ENCODE data around the gene FYB2. TPM values are rescaled to one million over a fixed set of nuclear protein-coding genes. Genes with fewer than 3 reads are reported as not detected.

Gene FYB2
- total RNA-seq, 1 experiment from 2014 or later = not detected

- H3K27ac ChIP-seq (ENCODE audit: low read depth, low read length) = no peak overlapping the region
These were observed 104.0 kb downstream of the FYB2 start for GRCh38 chr1:56715156-56715555.

More at GRCh38 chr1:56715156-56715555, 104.0 kb downstream of the FYB2 start:
- Histone ChIP-seq H4K20me1 (ENCODE audit: insufficient read depth) (peaks cover 3% of the 10 kb centered on the region; the same call in 1 of the 2 replicates), H3K27me3 (ENCODE audit: insufficient read depth, low read length) (peaks cover 44% of the 10 kb centered on the region), H3K4me3 (replicated peaks in 1 of 2; ENCODE audit: low read depth in 1 of 2, low read length in 2 of 2) (no peak overlapping the region), H3K36me3 (ENCODE audit: control insufficient read depth in 1 of 2, insufficient read depth in 2 of 2, low read length in 2 of 2) (no peaks in the 10 kb centered on the region), H3K4me2 (ENCODE audit: low read length) (no peak overlapping the region), H3K9me3 (ENCODE audit: control insufficient read depth in 1 of 2, insufficient read depth in 1 of 2, low read depth in 1 of 2, low read length in 2 of 2) (no peaks in the 10 kb centered on the region), H3K9ac (ENCODE audit: low read length) (no peak overlapping the region), H3K9me2 (ENCODE audit: insufficient read depth) (no peaks in the 10 kb centered on the region), H2AFZ (ENCODE audit: low read depth, low read length, poor library complexity, severe bottlenecking) (no peak overlapping the region), H3K4me1 (ENCODE audit: control insufficient read depth in 1 of 2, insufficient read depth in 2 of 2, low read length in 2 of 2) (peaks cover 0 to 5% of the 10 kb centered on the region in 2 experiments; a peak in 2 of 4 replicates), H3K79me2 (ENCODE audit: insufficient read depth, low read length) (no peaks in the 10 kb centered on the region)
- CTCF ChIA-PET = no interaction called here
- no peak for TF ChIP-seq SRF (IDR thresholded peaks at IDR 0.05; ENCODE audit: low read depth)
- no peak for TF ChIP-seq SIN3A (IDR thresholded peaks at IDR 0.05; ENCODE audit: low read depth)
- no peak for TF ChIP-seq ATF3 (IDR thresholded peaks at IDR 0.05)
- no peak for TF ChIP-seq POLR2AphosphoS5 (IDR thresholded peaks at IDR 0.05; ENCODE audit: low read depth, low read length)
- TF ChIP-seq CEBPB (IDR thresholded peaks at IDR 0.05; ENCODE audit: low read depth) = no peak
- TF ChIP-seq FOSL1 (IDR thresholded peaks at IDR 0.05; ENCODE audit: low read depth) = no peak
- TF ChIP-seq EGR1 (IDR thresholded peaks at IDR 0.05; ENCODE audit: low read depth) = no peak
- TF ChIP-seq CTCF (IDR thresholded peaks at IDR 0.05 in 2 of 3, conservative IDR thresholded peaks at IDR 0.05 in 1 of 3; ENCODE audit: borderline replicate concordance in 1 of 3, insufficient read depth in 1 of 3, low read depth in 2 of 3, low read length in 2 of 3) = no peak
- TF ChIP-seq RAD21 (IDR thresholded peaks at IDR 0.05; ENCODE audit: low read depth) = no peak
- no peak for TF ChIP-seq CBX3 (IDR thresholded peaks at IDR 0.05; ENCODE audit: low read depth)
- no peak for TF ChIP-seq MAX (IDR thresholded peaks at IDR 0.05)
- no peak for TF ChIP-seq EZH2phosphoT487 (IDR thresholded peaks at IDR 0.05; ENCODE audit: borderline replicate concordance)
- TF ChIP-seq POLR2A (IDR thresholded peaks at IDR 0.05; ENCODE audit: borderline replicate concordance, extremely low read depth, insufficient read depth, insufficient read length) = no peak
- TF ChIP-seq YY1 (IDR thresholded peaks at IDR 0.05; ENCODE audit: extremely low read depth, insufficient replicate concordance, low read depth, low read length) = no peak
- no peak for TF ChIP-seq ELF1 (IDR thresholded peaks at IDR 0.05; ENCODE audit: borderline replicate concordance, low read depth)
- TF ChIP-seq TCF7L2 (IDR thresholded peaks at IDR 0.05; ENCODE audit: borderline replicate concordance, extremely low read depth, insufficient read depth, insufficient read length) = no peak
- no peak for TF ChIP-seq REST (IDR thresholded peaks at IDR 0.05; ENCODE audit: low read depth)
- RAD21 ChIA-PET (ENCODE audit: low non-redundant PET in 1 of 2, low total read pairs in 2 of 2, uncharacterized antibody in 2 of 2, unreplicated experiment in 2 of 2) = no interaction called here
- intact Hi-C loops (cut with micrococcal nuclease) = loop anchor here (10.0 kb wide), 1 partner anchor 1570 kb away; no protein-coding TSS in a partner anchor
- BruUV-seq (replicated peaks) = no TSS peak
- POLR2A ChIA-PET = no interaction called here
- ATAC-seq = no peak
- DNase-seq (ENCODE audit: low read depth, low spot score) = no peak
